Measurements from ENCODE around the gene CTRB2. TPM values are rescaled to one million over a fixed set of nuclear protein-coding genes. Genes with fewer than 3 reads are reported as not detected.
"Not testable (repeated sequence)": the region's sequence is repeated elsewhere in the genome, so short reads cannot be mapped to it uniquely, and the experiment has no call there.

Gene CTRB2
- total RNA-seq, 1 experiment from 2014 or later: 5.8 TPM

- TF ChIP-seq ATF2 (CRISPR knock-in tag; IDR thresholded peaks at IDR 0.05; ENCODE audit: borderline replicate concordance, low read depth) (no peak), E2F5 (CRISPR knock-in tag; IDR thresholded peaks at IDR 0.05) (no peak), IRF2 (CRISPR knock-in tag; IDR thresholded peaks at IDR 0.05; ENCODE audit: borderline replicate concordance, low read depth) (no peak), PRRX2 (CRISPR knock-in tag; IDR thresholded peaks at IDR 0.05) (no peak), ZNF138 (CRISPR knock-in tag; conservative IDR thresholded peaks at IDR 0.05) (no peak), SP1 (CRISPR knock-in tag; conservative IDR thresholded peaks at IDR 0.05) (no peak), ZNF219 (CRISPR knock-in tag; IDR thresholded peaks at IDR 0.05; ENCODE audit: borderline replicate concordance) (no peak)
Observed at GRCh38 chr16:75241955-75242354, 35.0 kb upstream of the CTRB2 start (continued).

GRCh38 chr16:75241412-75241811, 34.5 kb upstream of the CTRB2 start:
- ATAC-seq: no peak
- no peak for TF ChIP-seq SP1 (CRISPR knock-in tag; conservative IDR thresholded peaks at IDR 0.05)
- no peak for TF ChIP-seq IRF2 (CRISPR knock-in tag; IDR thresholded peaks at IDR 0.05; ENCODE audit: borderline replicate concordance, low read depth)
- no peak for TF ChIP-seq ZNF317 (CRISPR knock-in tag; IDR thresholded peaks at IDR 0.05; ENCODE audit: borderline replicate concordance, low read depth)
- TF ChIP-seq OVOL2 (CRISPR knock-in tag; IDR thresholded peaks at IDR 0.05; ENCODE audit: borderline replicate concordance): no peak
- no peak for TF ChIP-seq PRRX2 (CRISPR knock-in tag; IDR thresholded peaks at IDR 0.05)
- TF ChIP-seq JAZF1 (CRISPR knock-in tag; IDR thresholded peaks at IDR 0.05): no peak
- no peak for TF ChIP-seq ATF3 (CRISPR knock-in tag; conservative IDR thresholded peaks at IDR 0.05)
- no peak for TF ChIP-seq TP53 (CRISPR knock-in tag; IDR thresholded peaks at IDR 0.05)
- TF ChIP-seq TEAD1 (CRISPR knock-in tag; IDR thresholded peaks at IDR 0.05): no peak
- TF ChIP-seq ATF1 (CRISPR knock-in tag; IDR thresholded peaks at IDR 0.05): no peak
- TF ChIP-seq ZSCAN18 (CRISPR knock-in tag; IDR thresholded peaks at IDR 0.05): no peak
- no peak for TF ChIP-seq AR (CRISPR knock-in tag; IDR thresholded peaks at IDR 0.05)
- TF ChIP-seq ZNF416 (CRISPR knock-in tag; IDR thresholded peaks at IDR 0.05): no peak
- TF ChIP-seq ZNF423 (CRISPR knock-in tag; IDR thresholded peaks at IDR 0.05): no peak
- TF ChIP-seq NR1H2 (CRISPR knock-in tag; IDR thresholded peaks at IDR 0.05): no peak
- Mint-ChIP-seq H3K4me1 (peaks cover 44% of the 10 kb centered on the region), H3K9me3 (no peaks in the 10 kb centered on the region), H3K27me3 (ENCODE audit: low read depth) (no peaks in the 10 kb centered on the region), H3K36me3 (peaks cover 37% of the 10 kb centered on the region), H3K4me3 (no peak overlapping the region), H3K27ac (no peak overlapping the region)
- DNase-seq (ENCODE audit: low spot score): no peak
- ChIA-PET POLR2A (no interaction called here), CTCF (no interaction called here)

GRCh38 chr16:75240633-75241032, 33.7 kb upstream of the CTRB2 start:
- H3K36me3 Mint-ChIP-seq: peaks cover 44% of the 10 kb centered on the region
- peak overlapping the region; percentile 95 for H3K27ac Mint-ChIP-seq
- DNase-seq (ENCODE audit: low spot score); CTCF ChIA-PET; H3K9me3 Mint-ChIP-seq; H3K4me3 Mint-ChIP-seq; ATAC-seq; H3K27me3 Mint-ChIP-seq (ENCODE audit: low read depth); POLR2A ChIA-PET: not testable (repeated sequence)
- H3K4me1 Mint-ChIP-seq: peaks cover 36% of the 10 kb centered on the region

Data from WTC11 (cell line).